HUES64 (cell line): ENCODE results near the gene CDCP2.
"Not testable (repeated sequence)": the region's sequence is repeated elsewhere in the genome, so short reads cannot be mapped to it uniquely, and the experiment has no call there.

Experiments used
- H3K27ac ChIP-seq: 2 replicates; pipeline ENCODE4 v1.7.0; 2013; ENCODE audit warnings: low read depth, low read length, inconsistent platforms
- H3K27me3 ChIP-seq: 2 replicates; pipeline ENCODE4 v1.6.1; 2013; ENCODE audit warnings: mild to moderate bottlenecking, low read length; ENCODE audit not compliant: insufficient read depth
- H3K36me3 ChIP-seq: 2 replicates; pipeline ENCODE4 v1.6.1; 2013; ENCODE audit warnings: mild to moderate bottlenecking, low read length; ENCODE audit not compliant: insufficient read depth
- H3K4me1 ChIP-seq: 2 replicates; pipeline ENCODE4 v1.6.1; 2013; ENCODE audit warnings: mild to moderate bottlenecking, low read length, moderate library complexity; ENCODE audit not compliant: insufficient read depth
- H3K4me3 ChIP-seq: 2 replicates; pipeline ENCODE4 v1.5.1; 2013; ENCODE audit warnings: mild to moderate bottlenecking, low read length, moderate library complexity
- H3K9ac ChIP-seq: 2 replicates; pipeline ENCODE4 v1.6.1; 2013; ENCODE audit warnings: mild to moderate bottlenecking, low read depth, low read length
- H3K9me3 ChIP-seq: 2 replicates; pipeline ENCODE4 v1.6.1; 2013; ENCODE audit warnings: low read depth, low read length; ENCODE audit not compliant: insufficient read depth
- WGBS: fragments of 150-250, 120-280 bp; methylation state at CpG from one replicate; pipeline ENCODE4 v1.1.7; 2013; ENCODE audit warnings: missing lambda C conversion rate; 5-methylcytosine and 5-hydroxymethylcytosine counted together

CDCP2 gene

GRCh38 chr1:54114001-54114400 lies 38.8 kb downstream of the CDCP2 start:
- no peak overlapping the region for H3K27ac ChIP-seq
- peaks cover 6% of the 10 kb centered on the region; the same call in 1 of the 2 replicates for H3K4me1 ChIP-seq
- H3K4me3 ChIP-seq, result no peak overlapping the region
- whole genome bisulfite sequencing, result 88% methylated on average over 4 of the region's 4 CpGs
- H3K9me3 ChIP-seq, result no peaks in the 10 kb centered on the region
- H3K36me3 ChIP-seq, result no peaks in the 10 kb centered on the region
- no peaks in the 10 kb centered on the region for H3K27me3 ChIP-seq
- no peak overlapping the region for H3K9ac ChIP-seq

GRCh38 chr1:54112705-54113368 lies 40.0 kb downstream of the CDCP2 start:
- 89% methylated on average over 5 of the region's 5 CpGs for WGBS
- no peak overlapping the region for H3K9ac ChIP-seq
- H3K36me3 ChIP-seq, result no peaks in the 10 kb centered on the region
- H3K27ac ChIP-seq, result no peak overlapping the region
- H3K27me3 ChIP-seq, result no peaks in the 10 kb centered on the region
- no peak overlapping the region for H3K4me3 ChIP-seq
- 0 out of 2 replicates have a peak, but pooled peaks cover 2% of the 10 kb centered on the region for H3K4me1 ChIP-seq
- no peaks in the 10 kb centered on the region for H3K9me3 ChIP-seq

GRCh38 chr1:54112027-54112426 lies 40.8 kb downstream of the CDCP2 start:
- Histone ChIP-seq H3K27ac (no peak overlapping the region), H3K36me3 (no peaks in the 10 kb centered on the region), H3K27me3 (no peaks in the 10 kb centered on the region), H3K9ac (no peak overlapping the region), H3K9me3 (no peaks in the 10 kb centered on the region), H3K4me3 (no peak overlapping the region), H3K4me1 (no peaks in the 10 kb centered on the region)
- 93% methylated on average over 6 of the region's 7 CpGs for WGBS

GRCh38 chr1:54111624-54112023 lies 41.2 kb downstream of the CDCP2 start:
- Histone ChIP-seq H3K36me3 (no peaks in the 10 kb centered on the region), H3K4me3 (no peak overlapping the region), H3K9ac (no peak overlapping the region), H3K27ac (no peak overlapping the region), H3K27me3 (no peaks in the 10 kb centered on the region), H3K4me1 (no peaks in the 10 kb centered on the region), H3K9me3 (no peaks in the 10 kb centered on the region)
- WGBS, result 95% methylated on average over 3 of the region's 3 CpGs

- no peaks in the 10 kb centered on the region for H3K36me3 ChIP-seq
- H3K27ac ChIP-seq, result no peak overlapping the region
- H3K4me3 ChIP-seq, result no peak overlapping the region
- no peaks in the 10 kb centered on the region for H3K27me3 ChIP-seq
- H3K9ac ChIP-seq, result no peak overlapping the region
- no peaks in the 10 kb centered on the region for H3K9me3 ChIP-seq
- H3K4me1 ChIP-seq, result no peaks in the 10 kb centered on the region
- WGBS, result 88% methylated on average over 10 of the region's 10 CpGs
These were observed 41.8 kb downstream of the CDCP2 start for GRCh38 chr1:54110996-54111395.

- H3K4me3 ChIP-seq, result no peak overlapping the region
- no peaks in the 10 kb centered on the region for H3K27me3 ChIP-seq
- H3K36me3 ChIP-seq, result no peaks in the 10 kb centered on the region
- WGBS, result 85% methylated on average over 6 of the region's 6 CpGs
- H3K9me3 ChIP-seq, result no peaks in the 10 kb centered on the region
- H3K4me1 ChIP-seq, result no peaks in the 10 kb centered on the region
- no peak overlapping the region for H3K27ac ChIP-seq
- no peak overlapping the region for H3K9ac ChIP-seq
These were observed 43.4 kb downstream of the CDCP2 start for GRCh38 chr1:54109129-54110090.

GRCh38 chr1:54108156-54108555 lies 44.6 kb downstream of the CDCP2 start:
- no peak overlapping the region for H3K27ac ChIP-seq
- no peak overlapping the region for H3K4me3 ChIP-seq
- 82% methylated on average over 2 of the region's 3 CpGs for WGBS
- H3K9ac ChIP-seq, result no peak overlapping the region
- H3K36me3 ChIP-seq, result no peaks in the 10 kb centered on the region
- H3K9me3 ChIP-seq, result no peaks in the 10 kb centered on the region
- no peaks in the 10 kb centered on the region for H3K4me1 ChIP-seq
- H3K27me3 ChIP-seq, result no peaks in the 10 kb centered on the region

- Histone ChIP-seq H3K9me3 (no peaks in the 10 kb centered on the region), H3K4me1 (no peaks in the 10 kb centered on the region), H3K4me3 (no peak overlapping the region), H3K27ac (no peak overlapping the region), H3K27me3 (no peaks in the 10 kb centered on the region), H3K36me3 (no peaks in the 10 kb centered on the region), H3K9ac (no peak overlapping the region)
- WGBS, result 80% methylated on average over 2 of the region's 2 CpGs
These were observed 45.7 kb downstream of the CDCP2 start for GRCh38 chr1:54107131-54107530.

GRCh38 chr1:54105736-54106269 lies 47.0 kb downstream of the CDCP2 start:
- Histone ChIP-seq H3K4me3 (no peak overlapping the region), H3K27me3 (no peaks in the 10 kb centered on the region)
- 93% methylated on average over 6 of the region's 6 CpGs for WGBS

GRCh38 chr1:54105080-54105479 lies 47.7 kb downstream of the CDCP2 start:
- no peak overlapping the region for H3K9ac ChIP-seq
- 90% methylated on average over 1 of the region's 1 CpG for WGBS
- H3K36me3 ChIP-seq, result no peaks in the 10 kb centered on the region

More at GRCh38 chr1:54105736-54106269, 47.0 kb downstream of the CDCP2 start:
- Histone ChIP-seq H3K27ac (no peak overlapping the region), H3K4me1 (no peaks in the 10 kb centered on the region), H3K36me3 (no peaks in the 10 kb centered on the region), H3K9ac (no peak overlapping the region), H3K9me3 (no peaks in the 10 kb centered on the region)

GRCh38 chr1:54104613-54105012 lies 48.2 kb downstream of the CDCP2 start:
- H3K27ac ChIP-seq, H3K9ac ChIP-seq, H3K27me3 ChIP-seq, H3K4me1 ChIP-seq, H3K4me3 ChIP-seq, H3K36me3 ChIP-seq, H3K9me3 ChIP-seq: not testable (repeated sequence)
- 95% methylated on average over 9 of the region's 9 CpGs for WGBS

More at GRCh38 chr1:54105080-54105479, 47.7 kb downstream of the CDCP2 start:
- Histone ChIP-seq H3K4me1 (no peaks in the 10 kb centered on the region), H3K27me3 (no peaks in the 10 kb centered on the region), H3K9me3 (no peaks in the 10 kb centered on the region), H3K4me3 (no peak overlapping the region), H3K27ac (no peak overlapping the region)
